HG02840 (cell line): Measurements from ENCODE around the gene HS6ST2.

Experiments
- ATAC-seq: cut with Tn5 transposase; IDR thresholded peaks from one replicate; pipeline ENCODE4 v1.9.1; 2021; ENCODE audit warnings: mild to moderate bottlenecking, moderate library complexity, moderate number of reproducible peaks; ENCODE audit not compliant: unreplicated experiment, low FRiP score

Gene HS6ST2

GRCh38 chrX:132748909-132749308 is 209.5 kb downstream of the HS6ST2 start:
- no peak for ATAC-seq

GRCh38 chrX:132748268-132748667 is 210.2 kb downstream of the HS6ST2 start:
- ATAC-seq = no peak

- no peak for ATAC-seq
These were observed 212.8 kb downstream of the HS6ST2 start for GRCh38 chrX:132745593-132745992.

- ATAC-seq = no peak
These were observed 214.0 kb downstream of the HS6ST2 start for GRCh38 chrX:132744470-132744869.

GRCh38 chrX:132743086-132743485 is 215.3 kb downstream of the HS6ST2 start:
- ATAC-seq = no peak

- ATAC-seq = no peak
These were observed 216.2 kb downstream of the HS6ST2 start for GRCh38 chrX:132742246-132742645.

- no peak for ATAC-seq
These were observed 216.7 kb downstream of the HS6ST2 start for GRCh38 chrX:132741689-132742088.

GRCh38 chrX:132740316-132741123 is 217.9 kb downstream of the HS6ST2 start:
- no peak for ATAC-seq

- no peak for ATAC-seq
These were observed 219.5 kb downstream of the HS6ST2 start for GRCh38 chrX:132738951-132739350.

GRCh38 chrX:132737743-132738142 is 220.7 kb downstream of the HS6ST2 start:
- ATAC-seq = no peak

- no peak for ATAC-seq
These were observed 226.2 kb downstream of the HS6ST2 start for GRCh38 chrX:132732236-132732635.

GRCh38 chrX:132730726-132731125 is 227.7 kb downstream of the HS6ST2 start:
- no peak for ATAC-seq

GRCh38 chrX:132730266-132730665 is 228.2 kb downstream of the HS6ST2 start:
- ATAC-seq = no peak

- ATAC-seq = no peak
These were observed 230.1 kb downstream of the HS6ST2 start for GRCh38 chrX:132728296-132728695.

- no peak for ATAC-seq
These were observed 239.9 kb downstream of the HS6ST2 start for GRCh38 chrX:132718431-132718958.

- no peak for ATAC-seq
These were observed 242.4 kb downstream of the HS6ST2 start for GRCh38 chrX:132716006-132716405.

GRCh38 chrX:132714913-132715312 is 243.5 kb downstream of the HS6ST2 start:
- ATAC-seq = no peak

- ATAC-seq = no peak
These were observed 246.1 kb downstream of the HS6ST2 start for GRCh38 chrX:132712350-132712749.

- ATAC-seq = no peak
These were observed 247.7 kb downstream of the HS6ST2 start for GRCh38 chrX:132710656-132711155.

GRCh38 chrX:132708529-132708928 is 249.9 kb downstream of the HS6ST2 start:
- ATAC-seq = no peak

- no peak for ATAC-seq
These were observed 253.7 kb downstream of the HS6ST2 start for GRCh38 chrX:132704769-132705168.

GRCh38 chrX:132694382-132694781 is 264.0 kb downstream of the HS6ST2 start:
- no peak for ATAC-seq
